ENCODE results near the gene SLC25A6.

The SLC25A6 gene

GRCh38 chrX:1394731-1395501 is 3.0 kb upstream of the SLC25A6 start:
- no peak overlapping the region for H3K4me3 ChIP-seq (ENCODE audit: low read length)
- H3K4me1 ChIP-seq (ENCODE audit: insufficient read depth, low read length), result no peaks in the 10 kb centered on the region
- H3K9me3 ChIP-seq (ENCODE audit: insufficient read depth, low read depth, low read length), result no peaks in the 10 kb centered on the region
- no peak overlapping the region for H3K27ac ChIP-seq (ENCODE audit: low read length)
- peaks cover 59% of the 10 kb centered on the region for H3K36me3 ChIP-seq (ENCODE audit: insufficient read depth, low read depth, low read length)
- H3K27me3 ChIP-seq (ENCODE audit: insufficient read depth, low read length), result no peaks in the 10 kb centered on the region
- peak overlapping the region; percentile 37; the same call in 1 of the 2 replicates for H3K9ac ChIP-seq (ENCODE audit: low read depth, low read length)

- H3K36me3 ChIP-seq (ENCODE audit: insufficient read depth, low read depth, low read length), result peaks cover 59% of the 10 kb centered on the region
- no peaks in the 10 kb centered on the region for H3K4me1 ChIP-seq (ENCODE audit: insufficient read depth, low read length)
- H3K9ac ChIP-seq (ENCODE audit: low read depth, low read length), result no peak overlapping the region; the same call in 1 of the 2 replicates
- H3K9me3 ChIP-seq (ENCODE audit: insufficient read depth, low read depth, low read length), result no peaks in the 10 kb centered on the region
- no peaks in the 10 kb centered on the region for H3K27me3 ChIP-seq (ENCODE audit: insufficient read depth, low read length)
- H3K27ac ChIP-seq (ENCODE audit: low read length), result no peak overlapping the region
- H3K4me3 ChIP-seq (ENCODE audit: low read length), result peak overlapping the region; percentile 94; the same call in 1 of the 2 replicates
Measured at GRCh38 chrX:1393871-1394615, 2.1 kb upstream of the SLC25A6 start.

- H3K9ac ChIP-seq (ENCODE audit: low read depth, low read length), result peak overlapping the region; percentile 97
- no peaks in the 10 kb centered on the region for H3K27me3 ChIP-seq (ENCODE audit: insufficient read depth, low read length)
- peaks cover 61% of the 10 kb centered on the region for H3K36me3 ChIP-seq (ENCODE audit: insufficient read depth, low read depth, low read length)
Measured at GRCh38 chrX:1392376-1393068, 609 bp upstream of the SLC25A6 start.

GRCh38 chrX:1391370-1391706 is 575 bp downstream of the SLC25A6 start:
- Histone ChIP-seq H3K4me1 (ENCODE audit: insufficient read depth, low read length) (no peaks in the 10 kb centered on the region), H3K9me3 (ENCODE audit: insufficient read depth, low read depth, low read length) (no peaks in the 10 kb centered on the region), H3K27me3 (ENCODE audit: insufficient read depth, low read length) (no peaks in the 10 kb centered on the region), H3K9ac (ENCODE audit: low read depth, low read length) (peak overlapping the region; percentile 99), H3K27ac (ENCODE audit: low read length) (peak overlapping the region; percentile 41), H3K36me3 (ENCODE audit: insufficient read depth, low read depth, low read length) (peaks cover 66% of the 10 kb centered on the region), H3K4me3 (ENCODE audit: low read length) (peak overlapping the region; percentile 93)

More at GRCh38 chrX:1392376-1393068, 609 bp upstream of the SLC25A6 start:
- no peaks in the 10 kb centered on the region for H3K9me3 ChIP-seq (ENCODE audit: insufficient read depth, low read depth, low read length)
- no peaks in the 10 kb centered on the region for H3K4me1 ChIP-seq (ENCODE audit: insufficient read depth, low read length)
- peak overlapping the region; percentile 94 for H3K4me3 ChIP-seq (ENCODE audit: low read length)
- H3K27ac ChIP-seq (ENCODE audit: low read length), result peak overlapping the region; percentile 79

GRCh38 chrX:1390621-1391369 is 1.1 kb downstream of the SLC25A6 start:
- H3K9ac ChIP-seq (ENCODE audit: low read depth, low read length), result peak overlapping the region; percentile 99
- no peaks in the 10 kb centered on the region for H3K4me1 ChIP-seq (ENCODE audit: insufficient read depth, low read length)
- H3K36me3 ChIP-seq (ENCODE audit: insufficient read depth, low read depth, low read length), result peaks cover 66% of the 10 kb centered on the region
- H3K9me3 ChIP-seq (ENCODE audit: insufficient read depth, low read depth, low read length), result no peaks in the 10 kb centered on the region
- no peaks in the 10 kb centered on the region for H3K27me3 ChIP-seq (ENCODE audit: insufficient read depth, low read length)
- peak overlapping the region; percentile 41 for H3K27ac ChIP-seq (ENCODE audit: low read length)
- H3K4me3 ChIP-seq (ENCODE audit: low read length), result peak overlapping the region; percentile 93

GRCh38 chrX:1389993-1390285 is 2.0 kb downstream of the SLC25A6 start:
- H3K27me3 ChIP-seq (ENCODE audit: insufficient read depth, low read length), result no peaks in the 10 kb centered on the region
- H3K9ac ChIP-seq (ENCODE audit: low read depth, low read length), result peak overlapping the region; percentile 99; the same call in 1 of the 2 replicates
- H3K9me3 ChIP-seq (ENCODE audit: insufficient read depth, low read depth, low read length), result no peaks in the 10 kb centered on the region
- no peak overlapping the region for H3K27ac ChIP-seq (ENCODE audit: low read length)
- H3K4me1 ChIP-seq (ENCODE audit: insufficient read depth, low read length), result no peaks in the 10 kb centered on the region
- H3K36me3 ChIP-seq (ENCODE audit: insufficient read depth, low read depth, low read length), result peaks cover 66% of the 10 kb centered on the region
- H3K4me3 ChIP-seq (ENCODE audit: low read length), result peak overlapping the region; percentile 93; the same call in 1 of the 2 replicates

GRCh38 chrX:1389181-1389992 is 2.5 kb downstream of the SLC25A6 start:
- Histone ChIP-seq H3K4me1 (ENCODE audit: insufficient read depth, low read length) (no peaks in the 10 kb centered on the region), H3K9me3 (ENCODE audit: insufficient read depth, low read depth, low read length) (no peaks in the 10 kb centered on the region), H3K27me3 (ENCODE audit: insufficient read depth, low read length) (no peaks in the 10 kb centered on the region), H3K9ac (ENCODE audit: low read depth, low read length) (peak overlapping the region; percentile 99; the same call in 1 of the 2 replicates), H3K27ac (ENCODE audit: low read length) (no peak overlapping the region), H3K4me3 (ENCODE audit: low read length) (peak overlapping the region; percentile 93; the same call in 1 of the 2 replicates), H3K36me3 (ENCODE audit: insufficient read depth, low read depth, low read length) (peaks cover 69% of the 10 kb centered on the region)

GRCh38 chrX:1388651-1389050 is 3.3 kb downstream of the SLC25A6 start:
- Histone ChIP-seq H3K36me3 (ENCODE audit: insufficient read depth, low read depth, low read length) (peaks cover 75% of the 10 kb centered on the region), H3K4me1 (ENCODE audit: insufficient read depth, low read length) (no peaks in the 10 kb centered on the region), H3K27ac (ENCODE audit: low read length) (no peak overlapping the region)

GRCh38 chrX:1387141-1387776 is 4.7 kb downstream of the SLC25A6 start:
- Histone ChIP-seq H3K27ac (ENCODE audit: low read length) (no peak overlapping the region), H3K36me3 (ENCODE audit: insufficient read depth, low read depth, low read length) (peaks cover 81% of the 10 kb centered on the region), H3K4me1 (ENCODE audit: insufficient read depth, low read length) (no peaks in the 10 kb centered on the region), H3K4me3 (ENCODE audit: low read length) (no peak overlapping the region), H3K27me3 (ENCODE audit: insufficient read depth, low read length) (no peaks in the 10 kb centered on the region), H3K9ac (ENCODE audit: low read depth, low read length) (no peak overlapping the region), H3K9me3 (ENCODE audit: insufficient read depth, low read depth, low read length) (no peaks in the 10 kb centered on the region)

More at GRCh38 chrX:1388651-1389050, 3.3 kb downstream of the SLC25A6 start:
- Histone ChIP-seq H3K4me3 (ENCODE audit: low read length) (no peak overlapping the region), H3K9me3 (ENCODE audit: insufficient read depth, low read depth, low read length) (no peaks in the 10 kb centered on the region), H3K9ac (ENCODE audit: low read depth, low read length) (no peak overlapping the region), H3K27me3 (ENCODE audit: insufficient read depth, low read length) (no peaks in the 10 kb centered on the region)

- Histone ChIP-seq H3K27ac (ENCODE audit: low read length) (no peak overlapping the region), H3K36me3 (ENCODE audit: insufficient read depth, low read depth, low read length) (peaks cover 81% of the 10 kb centered on the region), H3K9ac (ENCODE audit: low read depth, low read length) (no peak overlapping the region), H3K9me3 (ENCODE audit: insufficient read depth, low read depth, low read length) (no peaks in the 10 kb centered on the region), H3K4me3 (ENCODE audit: low read length) (no peak overlapping the region), H3K27me3 (ENCODE audit: insufficient read depth, low read length) (no peaks in the 10 kb centered on the region), H3K4me1 (ENCODE audit: insufficient read depth, low read length) (no peaks in the 10 kb centered on the region)
Measured at GRCh38 chrX:1386338-1387127, 5.4 kb downstream of the SLC25A6 start.
